ENCODE results near the gene SEPTIN5. TPM values are rescaled to one million over a fixed set of nuclear protein-coding genes. Genes with fewer than 3 reads are reported as not detected.

SEPTIN5 gene
- total RNA-seq, 4 donors from 2014 or later: 4.1 to 8.3 (median 5.9) TPM

DNA sequence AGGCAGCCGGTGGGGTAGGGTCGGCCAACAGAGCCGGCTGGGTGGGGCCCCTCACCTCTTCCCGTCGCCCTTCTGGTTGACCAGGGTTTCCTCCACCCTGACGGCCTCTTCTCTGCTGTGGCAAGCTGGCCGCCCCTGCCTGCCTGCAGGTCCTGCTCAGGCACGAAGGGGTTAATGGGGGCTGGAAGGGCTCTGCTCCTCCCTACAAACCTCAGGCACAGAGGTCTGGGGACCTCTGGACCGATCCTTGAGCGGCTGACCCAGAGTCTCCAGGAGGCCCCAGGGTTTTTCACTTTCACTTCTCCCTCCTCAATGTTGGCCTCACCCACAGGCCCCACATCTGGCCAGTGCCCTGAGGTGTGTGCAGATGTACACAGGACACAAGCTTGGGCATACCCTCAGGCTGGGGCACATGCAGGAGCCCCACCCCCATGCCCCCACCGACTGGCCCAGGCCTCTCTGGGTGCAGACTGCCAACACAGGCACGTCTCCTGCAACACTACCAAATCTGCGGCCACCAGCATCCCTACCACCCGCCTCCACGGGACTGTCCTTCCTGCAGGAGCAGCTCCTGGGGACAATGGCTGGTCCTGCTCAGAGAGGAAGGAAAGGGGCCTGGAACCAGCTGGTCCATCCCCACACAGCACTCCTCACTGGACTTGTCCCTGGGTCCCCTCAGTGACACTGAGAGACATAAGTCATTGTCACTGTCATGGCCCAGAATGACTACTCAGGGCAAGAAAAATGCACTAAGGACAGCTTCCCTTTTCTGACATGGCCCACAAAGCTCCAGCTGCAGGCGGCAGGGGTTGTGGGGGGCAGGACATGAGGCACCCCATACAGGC is 43.1 kb downstream of the SEPTIN5 start:
- TF ChIP-seq, protein P1, sequence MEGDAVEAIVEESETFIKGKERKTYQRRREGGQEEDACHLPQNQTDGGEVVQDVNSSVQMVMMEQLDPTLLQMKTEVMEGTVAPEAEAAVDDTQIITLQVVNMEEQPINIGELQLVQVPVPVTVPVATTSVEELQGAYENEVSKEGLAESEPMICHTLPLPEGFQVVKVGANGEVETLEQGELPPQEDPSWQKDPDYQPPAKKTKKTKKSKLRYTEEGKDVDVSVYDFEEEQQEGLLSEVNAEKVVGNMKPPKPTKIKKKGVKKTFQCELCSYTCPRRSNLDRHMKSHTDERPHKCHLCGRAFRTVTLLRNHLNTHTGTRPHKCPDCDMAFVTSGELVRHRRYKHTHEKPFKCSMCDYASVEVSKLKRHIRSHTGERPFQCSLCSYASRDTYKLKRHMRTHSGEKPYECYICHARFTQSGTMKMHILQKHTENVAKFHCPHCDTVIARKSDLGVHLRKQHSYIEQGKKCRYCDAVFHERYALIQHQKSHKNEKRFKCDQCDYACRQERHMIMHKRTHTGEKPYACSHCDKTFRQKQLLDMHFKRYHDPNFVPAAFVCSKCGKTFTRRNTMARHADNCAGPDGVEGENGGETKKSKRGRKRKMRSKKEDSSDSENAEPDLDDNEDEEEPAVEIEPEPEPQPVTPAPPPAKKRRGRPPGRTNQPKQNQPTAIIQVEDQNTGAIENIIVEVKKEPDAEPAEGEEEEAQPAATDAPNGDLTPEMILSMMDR (IDR thresholded peaks at IDR 0.05; ENCODE audit: low read depth): no peak

DNA sequence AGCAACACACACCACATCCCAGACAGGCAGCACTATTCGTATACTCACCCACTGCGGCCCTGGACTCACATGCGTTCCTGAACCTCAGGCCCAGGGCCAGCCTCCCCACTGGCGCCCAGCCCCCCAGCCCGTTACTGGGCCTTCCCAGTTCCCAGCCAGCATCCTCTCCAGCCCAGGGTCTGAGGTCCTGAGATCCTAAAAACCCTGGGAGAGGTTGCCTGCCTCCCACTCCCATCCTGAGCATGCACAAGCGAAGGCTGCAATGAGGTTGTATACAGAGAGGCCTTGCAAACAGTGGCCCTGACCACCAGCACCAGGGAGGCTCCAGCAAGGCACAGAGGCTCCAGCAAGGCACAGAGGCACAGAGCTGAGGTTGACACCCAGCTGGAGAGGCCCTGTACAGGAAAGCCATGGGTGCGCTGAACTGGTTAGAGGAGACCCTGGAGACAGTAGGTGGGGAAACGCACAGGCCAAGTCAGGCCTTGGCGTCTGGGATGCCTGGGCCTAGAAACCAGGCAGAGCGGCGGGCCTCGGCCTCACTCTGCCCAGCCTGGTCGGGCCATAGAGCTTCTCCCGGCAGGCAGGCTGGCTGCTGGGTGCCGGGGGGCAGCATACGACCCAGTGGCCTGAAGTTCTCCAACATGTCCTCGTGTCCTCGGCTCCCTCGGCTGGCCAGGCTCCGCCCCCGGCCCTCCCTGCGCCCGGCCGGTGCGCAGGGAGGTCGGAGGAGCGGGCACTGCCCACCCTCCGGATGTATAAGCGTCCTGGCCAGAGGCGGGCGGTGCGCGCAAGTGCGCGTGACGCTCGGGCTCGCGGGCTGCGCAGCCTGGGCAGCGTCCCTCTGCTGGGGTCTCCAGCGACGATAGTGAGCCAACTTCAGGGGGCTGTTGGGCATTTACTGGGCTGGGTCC is 43.9 kb downstream of the SEPTIN5 start:
- TF ChIP-seq, protein P1 (IDR thresholded peaks at IDR 0.05; ENCODE audit: low read depth): no peak

DNA sequence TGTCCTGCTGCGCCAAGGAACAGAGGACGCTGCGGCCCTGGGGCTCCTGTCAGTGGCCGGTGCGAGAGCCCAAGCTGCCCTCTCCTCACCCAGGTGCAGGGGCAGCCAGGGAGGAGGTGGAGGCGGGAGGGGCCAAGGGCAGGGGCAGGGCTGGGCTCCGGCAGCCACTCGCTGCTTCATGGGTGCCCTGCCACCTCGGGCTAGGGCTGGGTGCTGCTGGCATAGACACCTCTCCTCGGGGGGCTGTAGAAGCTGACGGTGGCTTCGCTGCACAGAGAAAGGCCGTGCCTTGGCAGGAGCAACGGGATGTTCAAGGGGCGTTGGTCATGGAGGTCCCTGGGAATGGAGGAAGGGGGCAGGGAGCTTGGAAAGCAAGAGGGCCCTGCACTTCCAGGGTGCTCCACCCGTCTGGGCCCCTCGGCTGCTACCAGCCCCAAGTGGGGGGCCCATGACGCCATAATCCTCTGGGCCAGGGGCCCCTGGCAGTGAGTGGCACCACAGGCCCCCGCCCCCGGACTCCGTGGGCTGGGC is 44.7 kb downstream of the SEPTIN5 start:
- TF ChIP-seq, protein P1 (IDR thresholded peaks at IDR 0.05; ENCODE audit: low read depth): no peak

DNA sequence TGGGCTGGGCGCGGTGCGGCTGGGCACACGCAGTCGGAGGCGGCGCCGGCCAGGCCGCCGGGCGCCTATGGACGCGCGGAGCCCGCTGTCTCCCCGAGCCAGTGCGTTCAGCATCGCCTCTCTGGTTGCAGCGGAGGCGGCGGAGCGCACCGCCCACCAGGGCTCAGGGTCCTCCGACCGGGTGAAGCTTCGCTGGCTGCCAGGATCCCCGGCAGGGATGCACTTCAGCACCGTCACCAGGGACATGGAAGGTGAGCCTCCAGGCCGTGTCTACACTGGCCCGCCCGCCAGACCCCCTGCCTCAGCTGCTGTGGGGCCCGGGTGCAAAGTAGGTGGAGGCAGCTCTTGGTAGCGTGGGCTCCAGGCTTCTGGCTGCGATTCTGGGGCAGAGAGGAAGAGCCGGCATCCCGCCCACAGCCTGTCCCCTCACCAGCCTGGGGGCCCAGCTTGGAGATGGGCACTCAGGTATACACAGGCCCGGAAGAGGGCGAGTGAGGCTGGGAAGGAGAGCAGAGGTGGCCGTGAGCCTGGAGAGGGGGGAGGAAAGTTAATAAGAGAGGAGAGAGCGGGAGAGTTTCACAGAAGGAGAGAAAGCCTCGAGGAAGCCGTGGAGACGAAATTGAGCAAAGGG is 45.2 kb downstream of the SEPTIN5 start:
- TF ChIP-seq, protein P1 (IDR thresholded peaks at IDR 0.05; ENCODE audit: low read depth): no peak

DNA sequence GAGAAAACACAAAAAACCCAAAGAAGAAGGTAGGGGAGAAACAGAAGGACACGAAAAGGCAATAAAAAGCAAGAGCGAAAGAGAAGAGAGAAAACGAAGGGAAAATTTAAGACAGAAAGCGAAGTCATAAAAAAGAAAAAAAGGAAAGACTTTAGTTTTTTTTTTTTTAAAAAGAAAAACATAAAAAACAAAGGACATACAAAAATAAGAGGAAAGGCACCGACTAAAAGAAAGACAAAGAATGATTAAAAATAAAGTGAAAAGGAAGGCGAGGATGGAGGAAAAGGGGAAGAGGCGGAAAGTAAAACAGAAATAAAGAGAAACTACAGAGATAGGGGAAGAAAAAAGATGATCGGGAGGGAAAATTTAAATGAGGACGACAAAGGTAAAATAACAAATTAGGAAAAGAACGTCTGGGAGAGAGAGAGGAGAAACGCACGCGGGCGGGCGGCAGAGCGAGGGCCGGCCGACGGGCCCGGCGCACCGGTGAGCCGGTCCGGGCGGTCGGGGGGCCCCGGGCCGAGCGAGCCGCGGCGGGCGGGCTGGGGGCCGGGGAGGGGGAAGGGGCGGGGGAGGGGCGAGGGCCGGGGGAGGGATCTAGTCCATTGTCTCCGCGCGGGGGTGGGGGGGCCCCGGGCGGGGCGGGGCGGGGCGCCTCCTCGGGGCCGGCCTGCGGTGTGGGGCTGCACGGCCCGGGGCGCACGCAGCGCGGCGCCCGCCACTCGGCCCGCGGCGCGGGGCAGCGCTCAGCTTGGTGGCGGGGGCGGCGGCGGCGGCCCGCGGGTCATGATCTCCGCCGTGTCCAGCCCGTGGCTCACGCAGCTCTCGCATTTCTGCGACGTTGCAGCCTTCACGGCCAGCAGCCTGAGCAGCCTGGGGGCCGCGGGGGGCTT is 46.0 kb downstream of the SEPTIN5 start, which contains the start of gene TBX1:
TSS of gene TBX1 (plus strand) at position 721 of the 893 bp plus-strand sequence. CDS start at position 787, 66 bp downstream.
- TF ChIP-seq, protein P1 (IDR thresholded peaks at IDR 0.05; ENCODE audit: low read depth): no peak

DNA sequence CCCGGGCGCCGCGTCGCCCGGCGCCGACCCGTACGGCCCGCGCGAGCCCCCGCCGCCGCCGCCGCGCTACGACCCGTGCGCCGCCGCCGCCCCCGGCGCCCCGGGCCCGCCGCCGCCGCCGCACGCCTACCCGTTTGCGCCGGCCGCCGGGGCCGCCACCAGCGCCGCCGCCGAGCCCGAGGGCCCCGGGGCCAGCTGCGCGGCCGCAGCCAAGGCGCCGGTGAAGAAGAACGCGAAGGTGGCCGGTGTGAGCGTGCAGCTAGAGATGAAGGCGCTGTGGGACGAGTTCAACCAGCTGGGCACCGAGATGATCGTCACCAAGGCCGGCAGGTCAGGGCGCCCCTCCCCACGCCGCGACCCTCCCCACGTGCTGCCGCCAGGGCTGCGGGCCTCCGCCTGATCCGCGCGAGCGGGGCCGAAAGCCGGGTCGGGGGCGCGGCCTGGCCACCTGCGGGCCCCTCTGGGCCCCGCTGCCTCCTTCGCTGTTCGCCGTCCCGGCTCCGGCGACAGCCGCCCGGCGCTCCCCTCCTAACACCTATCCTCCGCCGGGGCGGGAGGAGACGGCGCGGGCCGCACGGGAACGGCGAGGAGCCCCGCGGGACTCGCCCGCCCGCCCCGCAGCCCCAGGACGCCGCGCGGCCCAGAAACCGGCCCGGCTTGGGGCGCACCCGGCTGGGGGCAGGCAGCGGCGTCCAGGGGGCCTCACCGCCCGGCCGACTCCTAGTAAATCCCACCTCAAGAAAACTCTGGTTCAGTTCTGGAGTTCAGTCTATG is 46.8 kb downstream of the SEPTIN5 start:
- TF ChIP-seq, protein P1 (IDR thresholded peaks at IDR 0.05; ENCODE audit: low read depth): no peak
